CD8-positive, alpha-beta memory T cell (primary cell): Measurements from ENCODE around the gene CDK9. TPM values are rescaled to one million over a fixed set of nuclear protein-coding genes. Genes with fewer than 3 reads are reported as not detected.
A peak's percentile ranks its signal among the peaks of the same experiment; 100 is the strongest.
"Not testable (repeated sequence)": the region's sequence is repeated elsewhere in the genome, so short reads cannot be mapped to it uniquely, and the experiment has no call there.

Experiments
- CTCF ChIA-PET: fragments of 350-600 bp; sonication (Branson Sonifier 250); formaldehyde crosslinking; loops from one replicate; lab custom pipeline; 2021; ENCODE audit warnings: antibody characterized with exemption; lab: Charles Lee
- POLR2A ChIA-PET: fragments of 350-600 bp; sonication (Branson Sonifier 250); formaldehyde crosslinking; loops from one replicate; lab custom pipeline; 2021; ENCODE audit warnings: antibody characterized with exemption; lab: Charles Lee
- DNase-seq, 5 donors: peaks; one replicate each; pipeline versions ENCODE4 v3.0.0 to v3.0.0-alpha.2; 2020 to 2022; ENCODE audit warnings: mixed read lengths in 1 of 5
- H3K27ac ChIP-seq: one replicate; pipeline ENCODE4 v1.7.0; 2013; ENCODE audit warnings: low read depth, mild to moderate bottlenecking, low read length, moderate library complexity
- H3K27me3 ChIP-seq: 2 replicates; pipeline ENCODE4 v1.7.0; 2013; ENCODE audit warnings: low read length, mild to moderate bottlenecking; ENCODE audit not compliant: insufficient read depth, poor library complexity, severe bottlenecking
- H3K36me3 ChIP-seq: 2 replicates; pipeline ENCODE4 v1.7.0; 2013; ENCODE audit warnings: mild to moderate bottlenecking, low read length, moderate library complexity; ENCODE audit not compliant: insufficient read depth
- H3K4me1 ChIP-seq: 2 replicates; pipeline ENCODE4 v1.7.0; 2013; ENCODE audit warnings: mild to moderate bottlenecking, low read length, moderate library complexity; ENCODE audit not compliant: insufficient read depth
- H3K4me3 ChIP-seq: 2 replicates; pipeline ENCODE4 v1.7.0; 2013; ENCODE audit warnings: mild to moderate bottlenecking, low read length
- H3K9me3 ChIP-seq: 2 replicates; pipeline ENCODE4 v1.7.0; 2013; ENCODE audit warnings: mild to moderate bottlenecking, low read length
- H3K27ac Mint-ChIP-seq, 8 donors: one replicate each; pipeline ENCODE4 v1.8.0; 2020 to 2021; ENCODE audit warnings: mixed read lengths in 8 of 8, mild to moderate bottlenecking in 6 of 8, inconsistent platforms in 3 of 8, moderate library complexity in 3 of 8
- H3K27me3 Mint-ChIP-seq, 2 donors: one replicate each; pipeline ENCODE4 v1.8.0; 2020 to 2021; ENCODE audit warnings: mixed read lengths in 2 of 2, mild to moderate bottlenecking in 1 of 2, moderate library complexity in 1 of 2
- H3K36me3 Mint-ChIP-seq, 3 donors: one replicate each; pipeline ENCODE4 v1.8.0; 2020 to 2021; ENCODE audit warnings: mixed read lengths in 3 of 3, inconsistent platforms in 1 of 3, mild to moderate bottlenecking in 1 of 3
- H3K4me1 Mint-ChIP-seq, 3 donors: one replicate each; pipeline ENCODE4 v1.8.0; 2020 to 2021; ENCODE audit warnings: mixed read lengths in 3 of 3, inconsistent platforms in 1 of 3, mild to moderate bottlenecking in 1 of 3
- H3K4me3 Mint-ChIP-seq, 7 donors: one replicate each; pipeline ENCODE4 v1.8.0; 2020 to 2021; ENCODE audit warnings: mixed read lengths in 7 of 7, mild to moderate bottlenecking in 6 of 7, moderate library complexity in 4 of 7, inconsistent platforms in 2 of 7
- H3K9me3 Mint-ChIP-seq, 5 donors: one replicate each; pipeline ENCODE4 v1.8.0; 2020 to 2022; ENCODE audit warnings: mixed read lengths in 5 of 5, mild to moderate bottlenecking in 3 of 5, moderate library complexity in 2 of 5, inconsistent platforms in 1 of 5
- polyA plus RNA-seq: library from polyadenylated mRNA; unstranded; fragments of 300-500 nt; fragmentation: Illumina TruSeq; gene quantifications from one replicate; pipeline ENCODE4 v1.2.3, GENCODE V29; 2021
- total RNA-seq, 2 experiments: library from RNA; stranded (reverse); gene quantifications; one replicate each; pipeline ENCODE4 v1.2.3, GENCODE V29; 2021

Gene CDK9
- total and polyA plus RNA-seq, 3 experiments from 2014 or later = 72.3 to 111 (median 108) TPM

DNA sequence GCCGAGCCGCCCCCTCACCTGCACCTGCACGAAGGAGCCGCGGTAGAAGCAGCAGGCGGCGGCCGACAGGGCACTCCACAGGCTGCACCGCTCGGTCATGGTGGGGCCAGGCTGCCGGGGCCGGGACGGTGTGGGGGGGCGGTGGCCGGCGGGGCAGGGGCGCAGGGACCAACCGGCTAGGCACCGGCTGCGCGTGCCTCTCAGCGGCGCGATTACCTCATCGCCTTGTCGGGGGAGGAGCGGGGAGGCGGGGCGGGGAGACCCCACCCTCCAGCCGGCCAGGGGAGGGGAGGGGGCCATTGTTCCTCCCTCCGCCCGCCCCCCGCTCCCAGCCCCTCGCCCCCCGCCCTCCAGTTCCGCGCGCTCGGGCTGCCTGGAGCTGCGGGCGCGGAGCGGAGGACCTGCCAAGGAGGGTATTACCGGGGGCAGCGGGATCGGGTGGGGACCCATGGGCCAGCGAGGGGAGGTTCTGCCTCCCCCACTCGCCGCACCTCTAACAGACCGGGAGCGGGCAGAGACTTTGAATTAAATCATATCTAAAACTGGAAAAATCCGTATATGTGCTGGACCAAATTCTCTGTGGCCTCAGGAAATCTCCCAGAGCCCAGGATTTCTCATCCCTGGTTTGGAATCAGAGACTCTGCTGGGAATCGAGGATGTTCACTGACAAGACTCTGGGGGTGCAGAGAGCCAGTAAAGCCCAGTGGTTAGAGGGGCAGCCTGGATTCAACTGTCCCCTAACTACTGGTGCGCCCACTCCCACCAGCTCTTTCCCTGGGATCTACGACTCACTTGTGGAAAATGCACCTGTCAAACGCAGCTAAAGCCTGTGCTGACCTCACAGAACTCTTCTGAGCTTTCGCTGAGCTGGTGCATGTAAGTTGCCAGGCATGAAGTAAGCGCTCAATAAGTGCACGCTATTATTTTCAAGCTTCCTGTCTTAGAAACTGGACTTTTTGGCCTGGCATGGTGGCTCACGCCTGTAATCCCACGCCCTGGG, 30.5 kb upstream of the CDK9 start:
- Histone ChIP-seq H3K4me3 (no peak overlapping the region), H3K4me1 (no peaks in the 10 kb centered on the region), H3K27ac (no peak overlapping the region), H3K27me3 (no peaks in the 10 kb centered on the region), H3K9me3 (no peaks in the 10 kb centered on the region), H3K36me3 (peaks cover 15% of the 10 kb centered on the region)
- H3K27ac Mint-ChIP-seq = peak overlapping the region in 1 of 8 donors; percentile 79
- no peaks in the 10 kb centered on the region for H3K9me3 Mint-ChIP-seq
- no peak overlapping the region for H3K4me3 Mint-ChIP-seq
- ChIA-PET POLR2A (no interaction called here), CTCF (interaction anchor here (2.5 kb wide), 1 partner anchor 20 kb away, joined by 9 read pairs; the partner anchor contains the start of gene TOR2A)
- no peaks in the 10 kb centered on the region for H3K27me3 Mint-ChIP-seq
- H3K36me3 Mint-ChIP-seq = peaks cover 3 to 55% (median 3%) of the 10 kb centered on the region in 3 donors
- H3K4me1 Mint-ChIP-seq = peaks cover 16 to 23% (median 19%) of the 10 kb centered on the region in 3 donors
- no peak for DNase-seq

DNA sequence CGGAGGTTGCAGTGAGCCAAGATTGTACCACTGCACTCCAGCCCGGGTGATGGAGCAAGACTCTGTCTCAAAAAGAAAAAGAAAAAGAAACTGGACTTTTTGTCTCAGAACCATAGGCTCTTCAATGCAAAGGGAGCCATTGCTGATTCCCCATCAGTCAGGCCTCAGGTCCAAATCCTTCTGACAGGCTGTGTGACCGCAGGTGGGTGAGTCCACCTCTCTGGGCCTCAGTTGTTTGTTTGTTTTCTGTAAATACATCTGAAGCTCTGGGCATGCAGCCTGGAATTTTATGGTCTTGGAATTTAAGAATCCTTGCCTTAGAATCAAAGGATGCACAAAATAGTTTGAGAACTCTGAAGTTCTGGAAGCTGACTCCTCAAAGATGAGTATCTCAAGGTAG, 29.6 kb upstream of the CDK9 start:
- no peaks in the 10 kb centered on the region for H3K27me3 Mint-ChIP-seq
- DNase-seq = no peak
- Histone ChIP-seq H3K27ac (no peak overlapping the region), H3K4me3 (no peak overlapping the region), H3K36me3 (peaks cover 10% of the 10 kb centered on the region), H3K4me1 (no peaks in the 10 kb centered on the region), H3K9me3 (no peaks in the 10 kb centered on the region), H3K27me3 (no peaks in the 10 kb centered on the region)
- no peak overlapping the region for H3K27ac Mint-ChIP-seq
- H3K9me3 Mint-ChIP-seq = no peaks in the 10 kb centered on the region
- no peak overlapping the region for H3K4me3 Mint-ChIP-seq
- ChIA-PET CTCF (interaction anchor here (1.4 to 2.5 kb wide), 2 partner anchors 21 to 29 kb away, joined by 3 to 9 read pairs; partner anchors contain the start of genes CDK9 and TOR2A), POLR2A (no interaction called here)
- peaks cover 12 to 22% (median 18%) of the 10 kb centered on the region in 3 donors for H3K4me1 Mint-ChIP-seq
- peaks cover 0 to 50% (median 0%) of the 10 kb centered on the region in 3 donors for H3K36me3 Mint-ChIP-seq

DNA sequence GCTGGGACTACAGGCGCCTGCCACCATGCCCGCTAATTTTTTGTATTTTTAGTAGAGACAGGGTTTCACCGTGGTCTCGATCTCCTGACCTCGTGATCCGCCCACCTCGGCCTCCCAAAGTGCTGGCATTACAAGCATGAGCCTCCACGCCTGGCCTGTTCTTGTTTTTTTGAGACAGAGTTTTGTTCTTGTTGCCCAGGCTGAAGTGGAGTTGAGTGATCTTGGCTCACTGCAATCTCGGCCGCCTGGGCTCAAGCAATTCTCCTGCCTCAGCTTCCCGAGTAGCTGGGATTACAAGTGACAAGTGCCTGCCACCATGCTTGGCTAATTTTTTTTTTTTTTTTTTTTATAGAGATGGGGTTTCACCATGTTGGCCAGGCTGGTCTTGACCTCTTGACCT, 29.1 kb upstream of the CDK9 start:
- H3K9me3 Mint-ChIP-seq, H3K4me1 ChIP-seq, H3K27me3 Mint-ChIP-seq, H3K4me3 ChIP-seq, H3K36me3 ChIP-seq, H3K4me3 Mint-ChIP-seq, H3K9me3 ChIP-seq, H3K27me3 ChIP-seq, H3K27ac ChIP-seq, DNase-seq: not testable (repeated sequence)
- Mint-ChIP-seq H3K27ac (peak overlapping the region in 2 of 8 donors; percentile 69 to 81), H3K4me1 (peaks cover 8 to 23% (median 14%) of the 10 kb centered on the region in 3 donors), H3K36me3 (peaks cover 0 to 50% (median 0%) of the 10 kb centered on the region in 3 donors)
- ChIA-PET CTCF (interaction anchor here (1.0 to 2.5 kb wide), 7 partner anchors 10 to 34 kb away, joined by 3 to 9 read pairs (median 4); partner anchors contain the start of genes CDK9 and TOR2A), POLR2A (interaction anchor here (0.7 kb wide), 1 partner anchor 159 kb away, joined by 3 read pairs; no protein-coding TSS in a partner anchor)

DNA sequence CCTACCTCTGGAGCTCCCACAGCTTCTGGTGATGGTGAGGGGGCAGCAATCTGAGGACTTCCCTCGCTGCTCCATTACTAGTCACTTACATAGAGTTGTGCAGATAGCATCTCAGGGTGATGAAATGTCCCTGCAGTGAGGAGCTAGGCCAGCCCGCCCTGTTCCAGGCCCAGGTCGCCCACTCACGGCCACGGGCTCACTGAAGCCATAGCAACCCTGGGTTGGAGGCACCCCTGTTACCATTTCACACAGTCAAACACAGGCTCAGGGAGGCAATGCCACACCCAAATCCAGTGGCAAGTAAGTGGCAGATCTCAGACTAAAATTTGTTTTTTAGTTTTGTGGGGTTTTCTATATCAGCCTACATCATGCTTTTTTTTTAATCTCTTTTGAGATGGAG, 27.0 kb upstream of the CDK9 start:
- H3K27me3 ChIP-seq = no peaks in the 10 kb centered on the region
- no peaks in the 10 kb centered on the region for H3K9me3 Mint-ChIP-seq
- CTCF ChIA-PET = interaction anchor here (0.9 to 2.5 kb wide), 3 partner anchors 8 to 24 kb away, joined by 3 to 6 read pairs (median 4); partner anchors contain the start of gene TOR2A
- no peak for DNase-seq
- H3K27ac Mint-ChIP-seq = peak overlapping the region in 7 of 8 donors; percentile 10 to 87 (median 64)
- POLR2A ChIA-PET = interaction anchor here (1.5 kb wide), 1 partner anchor 10 kb away, joined by 3 read pairs; no protein-coding TSS in a partner anchor
- H3K4me3 ChIP-seq = no peak overlapping the region
- peaks cover 25 to 35% (median 25%) of the 10 kb centered on the region in 3 donors for H3K4me1 Mint-ChIP-seq
- no peak overlapping the region for H3K4me3 Mint-ChIP-seq
- H3K27ac ChIP-seq = no peak overlapping the region
- H3K36me3 ChIP-seq = peaks cover 5% of the 10 kb centered on the region
- no peaks in the 10 kb centered on the region for H3K9me3 ChIP-seq
- H3K27me3 Mint-ChIP-seq = peaks cover 0 to 2% of the 10 kb centered on the region in 2 donors
- peaks cover 0 to 49% (median 3%) of the 10 kb centered on the region in 3 donors for H3K36me3 Mint-ChIP-seq
- H3K4me1 ChIP-seq = peaks cover 11% of the 10 kb centered on the region

DNA sequence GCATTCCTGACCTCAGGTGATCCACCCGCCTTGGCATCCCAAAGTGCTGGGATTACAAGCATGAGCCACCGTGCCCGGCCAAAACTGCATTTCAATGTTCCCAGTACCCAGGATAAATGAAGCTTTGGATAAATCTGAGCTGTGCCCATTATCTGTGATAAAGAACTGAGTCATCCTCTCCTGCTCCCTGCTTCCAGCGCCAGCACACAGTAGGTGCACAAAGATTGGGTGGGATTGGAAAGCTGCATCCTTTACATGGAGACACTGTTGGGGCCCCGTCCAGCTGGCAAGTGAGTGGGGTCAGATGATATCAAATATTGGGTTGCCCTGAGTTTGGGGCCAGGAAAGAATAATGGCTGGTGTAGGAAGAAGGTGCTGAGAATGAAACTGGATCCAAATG, 24.8 kb upstream of the CDK9 start:
- H3K4me1 Mint-ChIP-seq = peaks cover 43 to 57% (median 46%) of the 10 kb centered on the region in 3 donors
- no peak overlapping the region for H3K4me3 ChIP-seq
- H3K4me1 ChIP-seq = peaks cover 30% of the 10 kb centered on the region
- peak overlapping the region in 3 of 8 donors; percentile 17 to 75 (median 73) for H3K27ac Mint-ChIP-seq
- H3K36me3 Mint-ChIP-seq = peaks cover 0 to 66% (median 9%) of the 10 kb centered on the region in 3 donors
- H3K4me3 Mint-ChIP-seq = no peak overlapping the region
- no peaks in the 10 kb centered on the region for H3K9me3 Mint-ChIP-seq
- no peak overlapping the region for H3K27ac ChIP-seq
- no peaks in the 10 kb centered on the region for H3K9me3 ChIP-seq
- H3K27me3 Mint-ChIP-seq = peaks cover 0 to 3% of the 10 kb centered on the region in 2 donors
- DNase-seq = no peak
- H3K36me3 ChIP-seq = peaks cover 14% of the 10 kb centered on the region
- ChIA-PET CTCF (interaction anchor here (1.5 to 2.2 kb wide), 2 partner anchors 10 to 16 kb away, joined by 4 to 6 read pairs; no protein-coding TSS in a partner anchor), POLR2A (no interaction called here)
- H3K27me3 ChIP-seq = no peaks in the 10 kb centered on the region

DNA sequence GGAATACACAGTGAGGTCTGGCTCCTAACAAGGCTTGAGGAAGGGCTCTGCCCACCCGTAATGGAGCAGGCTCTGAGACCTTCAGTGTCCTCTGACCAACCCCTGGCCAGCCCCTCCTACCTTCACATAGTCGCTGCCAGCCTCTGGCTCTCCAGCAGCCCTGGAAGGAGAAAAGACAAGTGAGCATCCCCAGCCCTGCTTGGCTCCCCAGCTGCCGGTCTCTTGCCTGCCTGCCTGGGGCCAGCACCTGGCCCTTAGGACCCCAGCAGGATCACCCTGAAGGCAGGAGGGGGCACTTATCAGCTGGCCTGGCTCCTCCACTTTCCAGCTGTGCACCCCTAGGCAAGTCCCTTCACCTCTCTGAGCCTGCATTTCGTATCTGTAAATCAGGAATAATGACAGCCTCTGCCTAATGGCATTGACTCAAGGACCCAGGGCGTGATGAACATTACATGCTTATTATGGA, 24.3 kb upstream of the CDK9 start:
- POLR2A ChIA-PET = no interaction called here
- Histone ChIP-seq H3K4me3 (no peak overlapping the region), H3K4me1 (peaks cover 34% of the 10 kb centered on the region), H3K27me3 (no peaks in the 10 kb centered on the region), H3K27ac (no peak overlapping the region), H3K9me3 (no peaks in the 10 kb centered on the region), H3K36me3 (peaks cover 14% of the 10 kb centered on the region)
- Mint-ChIP-seq H3K36me3 (peaks cover 0 to 70% (median 11%) of the 10 kb centered on the region in 3 donors), H3K4me1 (peaks cover 47 to 61% (median 50%) of the 10 kb centered on the region in 3 donors), H3K9me3 (no peaks in the 10 kb centered on the region), H3K4me3 (no peak overlapping the region), H3K27ac (peak overlapping the region in 3 of 8 donors; percentile 11 to 29 (median 17)), H3K27me3 (peaks cover 0 to 3% of the 10 kb centered on the region in 2 donors)
- CTCF ChIA-PET = interaction anchor here (1.5 to 2.2 kb wide), 2 partner anchors 10 to 16 kb away, joined by 4 to 6 read pairs; no protein-coding TSS in a partner anchor
- DNase-seq = no peak

DNA sequence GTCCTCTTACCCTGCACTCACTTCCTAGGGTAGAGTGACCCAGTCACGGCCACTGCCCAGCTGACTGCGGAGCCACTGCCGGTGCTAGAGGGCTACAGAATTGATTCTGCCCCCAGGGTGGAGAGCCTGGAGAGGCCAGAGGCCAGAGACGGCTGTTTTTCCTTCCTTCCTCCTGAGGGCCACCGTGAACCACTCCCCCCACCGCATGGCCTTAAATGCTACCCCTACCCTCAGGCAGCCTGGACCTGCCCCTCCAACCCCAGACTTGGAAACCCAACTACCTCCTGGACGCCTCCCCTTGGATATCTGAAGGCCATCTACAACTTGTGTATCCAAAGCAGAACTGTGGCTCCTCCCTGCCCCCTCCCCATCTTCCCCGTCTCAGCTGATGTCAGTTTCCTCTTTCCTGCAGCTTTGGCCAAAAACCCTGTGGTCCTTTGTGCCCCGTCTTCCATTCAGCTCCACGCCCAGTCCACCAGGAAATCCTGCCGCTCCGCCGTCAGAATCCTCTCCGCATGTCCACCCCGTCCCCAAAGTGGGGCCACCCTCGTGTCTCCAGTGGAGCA, 23.6 kb upstream of the CDK9 start:
- no peak overlapping the region for H3K4me3 ChIP-seq
- peaks cover 41% of the 10 kb centered on the region for H3K4me1 ChIP-seq
- DNase-seq = no peak
- POLR2A ChIA-PET = no interaction called here
- Mint-ChIP-seq H3K4me1 (peaks cover 53 to 68% (median 57%) of the 10 kb centered on the region in 3 donors), H3K4me3 (no peak overlapping the region), H3K36me3 (peaks cover 0 to 72% (median 11%) of the 10 kb centered on the region in 3 donors), H3K27me3 (peaks cover 0 to 3% of the 10 kb centered on the region in 2 donors), H3K27ac (peak overlapping the region in 7 of 8 donors; percentile 57 to 94 (median 84)), H3K9me3 (no peaks in the 10 kb centered on the region)
- H3K27ac ChIP-seq = no peak overlapping the region
- CTCF ChIA-PET = interaction anchor here (1.1 to 3.4 kb wide), 4 partner anchors 9 to 24 kb away, joined by 3 to 18 read pairs (median 5); no protein-coding TSS in a partner anchor
- H3K36me3 ChIP-seq = peaks cover 14% of the 10 kb centered on the region
- H3K9me3 ChIP-seq = no peaks in the 10 kb centered on the region
- H3K27me3 ChIP-seq = no peaks in the 10 kb centered on the region
